Stimulated activated CD8-positive, alpha-beta memory T cell treated with anti-CD3 and anti-CD28 coated beads, Interleukin-12 subunit alpha, Interleukin-12 subunit beta, amount 100 ng/mL, for 4 hours (primary cell): ENCODE measurements around the gene SYNDIG1.

Experiments used
- DNase-seq: peaks from one replicate; pipeline ENCODE4 v3.0.0-alpha.2; 2020; ENCODE audit warnings: low read depth

Gene SYNDIG1

DNA sequence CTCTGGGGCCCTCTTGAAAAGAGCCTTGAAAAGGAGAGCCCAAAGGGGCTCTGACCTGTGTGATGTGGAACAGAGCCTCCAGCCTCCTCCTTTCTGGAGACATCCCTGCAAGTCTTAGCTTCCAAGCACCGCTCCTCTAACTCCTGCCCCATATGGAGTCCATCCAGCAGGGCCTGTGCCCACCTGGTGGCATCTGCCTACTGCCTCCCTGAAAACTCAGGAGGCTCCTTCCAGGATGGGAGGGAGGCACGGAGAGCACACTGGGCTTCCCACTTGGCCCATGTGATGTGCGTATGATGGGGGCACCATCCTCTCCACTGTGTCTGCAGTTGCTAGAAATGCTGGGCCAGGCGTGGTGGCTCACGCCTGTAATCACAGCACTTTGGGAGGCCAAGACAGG is 98.1 kb downstream of the SYNDIG1 start:
- DNase-seq: no peak

DNA sequence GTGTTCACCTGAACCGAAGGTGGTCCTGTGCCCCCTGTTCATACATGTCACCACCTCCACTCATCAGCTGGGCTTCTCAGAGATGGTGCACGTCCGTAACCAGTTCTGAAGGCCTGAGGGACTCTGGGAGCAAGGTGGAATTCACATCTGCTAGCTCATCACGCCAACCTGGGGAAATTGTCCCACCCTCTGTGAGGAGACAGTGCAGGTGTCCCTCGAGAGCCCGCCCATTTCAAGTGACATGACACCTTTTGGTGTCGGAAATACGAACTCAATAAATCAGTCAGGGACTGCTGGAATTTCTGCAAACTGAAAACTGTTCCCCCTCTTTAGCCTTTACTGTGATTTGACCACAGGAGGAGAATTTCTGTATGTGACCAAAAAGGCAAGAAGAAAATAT is 99.4 kb downstream of the SYNDIG1 start:
- DNase-seq: no peak

DNA sequence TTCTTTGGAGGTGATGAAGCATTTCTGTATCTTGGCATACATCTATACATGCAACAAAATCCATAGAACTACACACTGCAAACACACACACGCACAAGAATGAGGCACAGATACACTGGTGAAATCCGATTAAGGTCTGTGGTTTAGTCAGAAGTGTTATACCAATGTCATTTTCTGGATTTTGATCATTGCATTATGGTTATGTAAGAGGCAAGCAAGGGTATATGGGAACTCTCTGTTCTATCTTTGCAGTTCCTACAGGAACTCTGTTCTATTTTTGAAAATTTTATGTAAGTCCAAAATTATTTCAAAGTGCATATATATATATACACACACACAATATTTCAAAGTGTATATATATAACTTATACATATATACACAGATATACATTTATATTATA is 101.7 kb downstream of the SYNDIG1 start:
- DNase-seq: no peak

DNA sequence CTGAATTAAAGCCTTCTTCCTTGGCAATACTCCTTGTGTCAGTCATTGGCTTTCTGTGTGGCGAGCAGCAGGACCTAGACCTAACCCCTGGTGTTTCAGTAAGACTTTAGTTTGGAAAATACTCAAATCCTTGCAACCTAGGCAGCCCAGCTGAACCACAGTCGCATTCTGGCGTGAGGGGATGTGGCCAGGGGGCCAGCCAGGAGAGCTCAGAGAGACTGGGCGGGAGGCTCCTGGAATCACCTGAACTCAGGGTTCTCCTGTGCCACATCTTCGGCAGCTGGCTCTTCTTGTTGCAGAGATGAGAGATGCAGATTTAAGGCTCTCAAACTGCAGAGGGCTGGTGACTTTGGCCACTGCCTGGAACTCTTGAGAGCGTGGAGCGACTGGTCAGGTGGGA is 102.7 kb downstream of the SYNDIG1 start:
- DNase-seq: no peak

DNA sequence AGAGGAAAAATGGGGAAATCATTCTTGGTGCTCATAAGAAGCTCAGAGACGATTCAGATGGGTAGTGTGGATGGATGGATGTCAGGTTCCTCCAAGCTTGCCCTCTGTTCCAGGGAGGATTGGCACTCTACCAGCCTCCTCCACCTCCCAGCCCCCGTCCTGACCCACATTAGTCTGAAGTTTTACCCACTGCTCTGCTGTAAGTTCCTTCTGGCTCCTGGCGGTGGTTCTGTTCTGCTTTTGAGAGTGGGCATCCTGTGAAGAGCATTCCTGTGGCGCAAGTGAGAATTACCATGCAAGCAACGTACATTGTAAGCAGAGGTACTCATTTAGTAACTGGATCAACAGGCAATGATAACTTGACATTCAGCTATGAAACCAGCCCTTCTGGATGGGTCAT is 103.4 kb downstream of the SYNDIG1 start:
- DNase-seq: no peak

DNA sequence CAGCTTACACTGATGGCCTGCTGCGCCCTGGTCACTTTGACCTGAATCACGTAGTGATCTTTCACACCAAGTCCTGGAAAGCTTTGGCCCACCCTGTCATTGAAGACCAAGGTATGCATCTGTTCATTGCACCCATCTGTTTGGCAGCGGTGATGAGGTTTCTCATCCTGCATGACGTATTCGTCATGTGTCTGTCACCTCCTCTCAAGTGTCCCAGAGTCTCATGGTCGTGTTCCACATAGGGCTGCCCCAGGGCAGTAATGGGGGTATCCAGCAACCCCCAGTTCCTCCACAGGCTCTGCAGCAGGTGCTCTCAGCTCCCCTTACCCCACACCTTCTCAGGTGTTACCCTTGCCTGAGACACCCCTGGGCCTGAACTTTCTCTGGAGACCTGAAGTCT is 104.1 kb downstream of the SYNDIG1 start:
- DNase-seq: no peak

DNA sequence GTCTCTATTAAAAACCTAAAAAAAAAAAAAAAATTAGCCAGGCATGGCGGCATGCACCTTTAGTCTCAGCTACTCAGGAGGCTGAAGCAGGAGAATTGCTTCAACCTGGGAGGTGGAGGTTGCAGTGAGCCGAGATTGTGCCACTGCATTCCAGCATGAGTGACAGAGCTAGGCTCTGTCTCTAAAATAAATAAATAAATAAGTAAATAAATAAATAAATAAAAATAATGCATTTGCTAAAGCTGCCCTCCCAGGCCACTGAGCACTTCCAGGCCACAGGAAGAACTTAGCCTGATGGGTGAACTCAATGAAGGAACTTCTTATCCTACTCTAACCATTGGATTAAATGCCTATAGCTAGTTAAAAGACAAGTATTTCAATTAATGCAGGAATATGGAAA is 104.9 kb downstream of the SYNDIG1 start:
- DNase-seq: no peak

DNA sequence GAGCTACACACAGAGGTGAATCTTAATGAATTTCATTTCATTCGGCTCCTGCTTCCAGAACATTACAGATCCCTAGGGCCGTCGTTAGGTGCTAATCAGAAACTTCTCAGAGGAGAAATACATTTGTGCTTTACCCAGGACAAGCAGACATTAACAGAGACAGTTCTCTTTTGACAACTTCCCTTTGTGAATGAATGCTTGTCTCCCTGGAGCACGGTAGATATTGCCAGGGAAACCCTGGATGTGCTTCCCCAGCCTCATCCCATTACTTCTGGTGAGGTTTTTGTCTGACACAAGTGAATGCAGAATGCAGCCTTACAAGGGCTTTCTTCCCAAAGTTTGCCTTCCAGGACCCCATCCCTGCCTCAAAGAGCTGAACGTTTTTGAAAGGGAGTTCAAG is 105.4 kb downstream of the SYNDIG1 start:
- no peak for DNase-seq

DNA sequence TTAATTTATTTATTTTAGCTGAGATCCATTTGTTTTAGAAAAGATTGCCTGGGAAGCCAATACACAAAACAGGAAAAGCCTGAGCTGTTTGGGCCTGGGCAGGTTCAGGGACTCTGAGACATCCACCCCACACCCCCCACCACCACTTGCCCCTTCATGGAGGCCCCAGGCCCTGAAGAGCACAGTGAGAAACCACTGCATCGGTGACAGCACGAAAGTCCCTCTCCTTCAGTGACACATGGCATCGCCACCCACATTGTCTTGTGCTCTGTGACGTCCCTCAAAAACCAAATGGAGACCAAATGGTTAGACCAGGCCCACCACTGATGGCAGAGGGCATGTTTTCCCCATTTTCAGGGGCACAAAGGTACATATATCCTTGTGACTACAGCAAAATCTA is 106.4 kb downstream of the SYNDIG1 start:
- DNase-seq: no peak

DNA sequence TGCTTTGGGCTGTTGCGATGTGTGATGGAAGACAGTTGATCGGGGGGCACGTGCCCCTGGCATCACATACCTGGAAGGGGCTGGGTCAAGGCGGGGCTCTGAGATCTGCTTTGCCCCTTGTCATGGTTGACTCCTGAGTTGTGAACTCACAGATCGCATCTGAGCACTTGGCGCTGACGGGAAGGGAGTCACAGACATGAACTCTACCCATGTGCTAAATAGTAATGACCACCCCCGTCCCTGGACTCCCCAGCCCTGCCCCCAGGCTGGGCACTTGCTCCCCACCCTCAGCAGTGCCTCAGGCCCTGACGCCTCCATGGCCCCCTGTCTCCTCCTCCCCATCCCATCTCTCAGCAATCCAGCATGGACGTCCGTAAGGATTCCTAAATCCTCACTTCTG is 107.0 kb downstream of the SYNDIG1 start:
- DNase-seq: no peak

DNA sequence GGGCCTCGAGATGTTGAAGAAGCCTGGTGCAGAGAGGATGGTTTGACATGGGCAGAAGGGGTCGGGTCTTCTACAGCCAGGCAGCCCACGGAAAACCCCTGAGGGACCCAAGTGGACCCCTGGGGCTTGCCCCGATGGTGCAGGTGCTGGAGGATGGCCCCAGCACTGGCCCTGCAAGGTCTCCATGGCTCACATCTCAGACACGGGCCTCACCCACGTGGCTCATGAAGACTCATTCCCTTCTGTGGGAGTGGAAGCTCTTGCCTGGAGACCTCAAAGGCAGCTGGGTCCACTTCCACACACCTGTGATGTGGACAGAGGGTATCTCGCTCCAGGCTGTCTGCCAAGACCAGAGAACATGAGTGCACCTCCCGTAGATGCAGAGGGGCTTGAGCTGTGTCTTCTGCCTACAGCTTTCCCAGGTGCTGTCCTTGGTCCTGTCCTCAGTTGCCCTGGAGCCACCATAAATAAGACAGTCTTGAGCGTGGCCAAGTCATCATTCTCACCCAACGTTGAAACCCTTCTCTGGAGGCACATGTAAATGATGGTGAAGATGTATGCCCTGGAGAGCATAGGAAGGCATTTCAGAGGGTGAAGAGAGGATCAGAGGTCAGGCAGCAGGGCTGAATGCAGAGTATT is 108.0 kb downstream of the SYNDIG1 start:
- DNase-seq: no peak

DNA sequence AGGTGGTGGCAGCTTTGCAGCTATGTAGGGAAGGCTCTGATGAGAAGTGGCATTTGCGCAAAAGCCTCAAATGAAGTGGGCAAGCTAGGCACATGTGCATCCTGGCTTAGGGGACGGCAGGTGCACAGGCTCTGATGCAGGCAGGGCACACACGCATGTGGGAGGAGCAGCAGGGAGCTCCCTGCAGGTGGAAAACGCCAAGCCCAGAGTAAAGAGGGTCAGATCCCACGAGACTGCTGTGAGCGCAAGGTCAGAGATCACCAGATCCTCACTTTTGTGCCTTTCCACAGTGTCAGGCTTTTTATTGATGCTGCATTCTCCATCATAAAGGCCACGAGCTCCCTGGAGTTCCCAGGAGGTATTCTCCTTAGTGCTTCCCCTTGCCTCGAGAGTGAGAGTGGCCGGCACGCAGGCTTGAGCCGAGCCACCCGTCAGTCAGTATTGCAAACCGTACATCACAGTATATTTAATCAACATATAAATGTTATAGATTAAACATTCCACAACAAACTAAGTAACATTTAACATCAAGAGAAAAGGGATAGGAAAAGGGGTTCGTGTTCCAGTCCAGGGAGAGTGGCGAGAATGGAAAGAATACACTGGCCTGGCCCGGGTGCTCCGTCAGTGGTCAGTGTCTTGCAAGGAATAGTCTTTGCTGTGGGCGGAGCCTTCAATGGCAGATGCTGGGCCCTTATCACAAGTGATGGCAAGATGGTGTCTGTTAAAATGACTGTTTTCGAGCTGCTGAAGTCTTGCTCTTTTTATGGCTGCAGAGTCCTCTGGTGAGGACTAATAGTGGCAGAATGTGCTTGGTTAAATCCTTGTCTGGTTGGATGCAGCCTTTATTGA is 109.4 kb downstream of the SYNDIG1 start:
- DNase-seq: no peak

DNA sequence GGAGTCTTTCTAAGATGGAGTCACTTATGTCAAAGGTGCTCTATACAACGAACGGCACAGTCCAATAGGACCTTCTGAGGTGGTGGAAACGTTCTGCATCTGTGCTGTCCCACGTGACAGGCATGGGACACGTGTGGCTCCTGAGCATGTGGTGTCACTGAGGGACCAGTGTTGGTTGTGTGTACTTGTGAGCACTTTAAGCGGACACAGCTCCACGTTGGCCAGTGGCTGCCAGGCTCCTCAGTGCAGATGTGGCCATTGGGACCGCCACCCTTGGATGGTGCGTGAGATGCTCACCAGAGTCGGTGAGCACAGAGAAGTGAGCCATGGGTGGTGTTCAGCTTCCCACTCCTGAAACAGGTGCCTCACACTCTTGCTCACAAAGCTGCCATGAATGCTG is 110.0 kb downstream of the SYNDIG1 start:
- DNase-seq: no peak

DNA sequence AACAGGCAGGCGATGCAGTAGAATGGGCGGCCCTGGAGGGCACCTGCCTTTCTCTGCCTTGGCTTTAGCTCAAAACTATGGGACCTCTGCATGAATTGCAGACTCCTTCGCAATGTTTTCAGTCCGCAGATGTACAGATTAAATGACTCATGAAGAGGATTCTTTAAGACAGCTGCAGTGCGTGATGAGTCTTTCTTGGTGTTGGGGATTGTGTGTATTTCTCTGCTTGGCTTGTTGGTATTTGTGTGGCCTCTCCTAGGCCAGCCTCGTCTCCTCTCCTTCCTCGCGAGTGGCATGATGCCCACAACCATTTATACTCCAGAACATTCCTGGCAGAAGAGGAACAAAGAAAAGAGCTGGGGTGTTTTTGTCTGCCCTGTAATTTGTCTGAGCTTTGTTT is 110.6 kb downstream of the SYNDIG1 start:
- no peak for DNase-seq

DNA sequence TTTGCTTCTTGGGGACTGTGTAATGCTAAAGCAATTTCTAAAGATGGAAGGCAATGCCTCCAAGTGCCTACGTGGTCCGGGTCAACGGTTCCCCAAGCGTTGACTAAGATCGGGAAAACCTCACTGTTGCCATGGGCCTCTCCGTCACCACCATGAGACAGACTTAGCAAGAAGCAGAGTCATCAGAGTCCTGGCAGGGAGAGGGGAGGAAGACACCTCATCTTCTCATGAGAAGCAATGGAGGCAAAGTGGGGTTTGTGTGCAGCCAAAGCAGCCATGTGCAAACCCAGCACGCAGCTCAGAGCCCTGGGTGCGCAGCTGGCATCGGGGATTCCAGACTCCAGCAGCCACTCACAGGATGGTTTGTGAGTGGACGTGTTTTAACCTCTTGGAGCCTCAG is 111.4 kb downstream of the SYNDIG1 start:
- no peak for DNase-seq

DNA sequence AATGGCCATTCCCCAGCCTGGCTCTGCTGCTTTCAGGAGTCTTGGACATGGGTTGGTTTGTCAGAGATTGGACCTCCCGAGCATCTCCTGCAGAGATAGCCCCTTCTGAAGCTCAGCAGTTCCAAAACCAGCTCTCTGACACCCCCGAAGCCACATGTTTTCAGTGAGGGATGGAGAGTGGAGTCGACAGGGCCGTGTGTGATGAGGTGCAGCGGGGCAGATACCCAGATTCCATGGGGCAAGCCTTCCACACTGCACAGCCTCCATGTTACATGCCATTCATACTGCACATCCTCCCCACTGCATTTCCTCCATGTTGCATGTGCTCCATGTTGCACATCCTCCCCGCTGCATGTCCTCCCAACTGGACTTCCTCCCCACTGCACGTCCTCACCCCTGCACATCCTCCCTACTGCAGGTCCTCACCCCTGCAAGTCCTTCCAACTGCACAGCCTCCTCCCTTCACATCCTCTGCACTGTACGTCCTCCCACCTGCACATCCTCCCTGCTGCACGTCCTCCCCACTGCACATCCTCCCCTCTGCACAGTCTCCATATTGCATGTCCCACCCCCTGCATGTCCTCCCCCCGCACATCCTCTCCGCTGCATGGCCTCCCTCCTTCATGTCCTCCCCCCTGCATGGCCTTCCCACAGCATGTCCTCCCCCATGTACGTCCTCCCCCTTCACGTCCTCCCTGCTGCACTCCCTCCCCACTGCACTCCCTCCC is 112.2 kb downstream of the SYNDIG1 start:
- DNase-seq: no peak

DNA sequence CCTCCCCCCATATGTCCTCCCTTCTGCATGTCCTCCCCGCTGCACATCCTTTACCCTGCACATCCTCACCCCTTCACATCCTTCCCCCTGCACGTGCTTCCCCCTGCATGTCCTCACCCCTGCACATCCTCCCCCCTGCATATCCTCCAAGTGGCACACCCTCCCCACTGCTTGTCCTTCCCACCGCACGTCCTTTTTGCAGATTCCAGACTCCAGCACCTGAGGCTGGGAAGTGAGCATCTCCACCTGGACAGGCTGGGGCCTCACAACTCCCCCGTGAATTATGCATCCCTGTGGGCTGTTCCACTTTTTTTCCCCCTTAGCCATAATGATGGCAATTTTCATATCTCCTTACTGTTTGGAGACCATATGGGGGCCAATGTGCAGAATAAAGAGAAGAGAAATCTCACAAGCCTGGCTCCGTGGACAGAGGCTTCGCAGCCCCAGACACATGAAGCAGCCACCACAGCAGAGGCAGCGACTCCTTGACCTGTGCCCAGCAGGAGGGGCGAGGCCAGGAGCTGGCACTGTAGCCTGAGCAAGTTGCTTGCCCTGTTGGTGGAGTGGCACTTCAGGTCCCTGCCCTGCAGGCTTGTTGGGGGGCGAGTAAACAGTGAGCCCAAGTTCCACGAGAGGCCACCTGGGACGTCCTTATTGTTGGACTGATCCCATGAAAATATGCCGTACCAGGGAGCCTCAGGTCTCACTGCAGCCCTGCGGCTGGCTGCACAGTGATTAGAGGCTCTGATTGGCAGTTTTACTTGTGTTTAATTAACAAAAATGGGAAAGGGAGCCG is 113.1 kb downstream of the SYNDIG1 start:
- DNase-seq: no peak

DNA sequence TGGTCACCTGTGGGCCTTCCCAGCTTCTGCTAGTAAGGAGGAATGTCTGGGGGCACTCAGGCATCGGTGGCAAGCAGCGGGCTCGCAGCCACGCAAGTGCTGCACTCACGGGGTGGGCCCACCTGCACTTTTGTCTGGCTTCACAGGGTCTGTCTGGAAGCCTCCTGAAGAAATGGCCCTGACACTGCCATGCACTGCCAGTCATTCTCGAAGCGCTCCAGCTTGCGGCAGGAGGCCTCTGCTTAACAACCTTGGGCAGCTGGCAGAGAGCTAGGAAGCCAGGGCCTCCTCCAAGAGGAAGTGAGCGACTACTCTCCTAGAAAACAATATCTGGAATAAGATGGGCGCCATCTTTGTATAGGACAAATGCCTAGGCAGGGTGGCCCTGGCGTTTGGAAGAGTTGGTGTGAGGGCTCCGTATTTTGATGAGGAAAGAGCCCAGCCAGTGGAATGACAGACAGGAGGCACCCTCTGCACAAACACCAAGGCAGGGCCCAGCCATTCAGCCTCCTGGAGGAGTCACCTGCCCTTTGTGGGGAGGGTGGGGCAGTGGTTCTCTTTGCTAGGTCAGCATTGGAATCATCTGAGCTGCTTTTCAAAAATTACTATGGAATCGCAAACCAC is 113.9 kb downstream of the SYNDIG1 start:
- DNase-seq: no peak

DNA sequence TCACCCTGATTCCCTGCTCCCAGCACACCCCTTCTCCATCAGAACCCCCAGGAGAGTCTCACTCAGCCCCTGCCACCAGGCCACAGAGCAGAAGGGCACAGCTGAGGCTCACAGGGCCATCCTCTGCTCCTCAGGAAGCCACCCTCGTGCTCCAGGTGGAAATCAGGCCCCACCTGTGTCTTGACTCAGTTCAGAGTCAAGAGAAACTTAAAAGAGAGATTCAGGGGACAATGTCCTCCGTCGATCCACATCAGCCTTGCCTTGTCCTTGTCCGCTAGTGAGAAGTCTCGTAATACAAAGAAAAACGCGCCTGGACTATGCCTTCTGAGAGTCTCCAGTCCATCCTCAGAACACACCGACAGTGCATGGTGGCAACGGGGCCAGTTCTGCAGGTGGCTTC is 114.6 kb downstream of the SYNDIG1 start:
- no peak for DNase-seq

DNA sequence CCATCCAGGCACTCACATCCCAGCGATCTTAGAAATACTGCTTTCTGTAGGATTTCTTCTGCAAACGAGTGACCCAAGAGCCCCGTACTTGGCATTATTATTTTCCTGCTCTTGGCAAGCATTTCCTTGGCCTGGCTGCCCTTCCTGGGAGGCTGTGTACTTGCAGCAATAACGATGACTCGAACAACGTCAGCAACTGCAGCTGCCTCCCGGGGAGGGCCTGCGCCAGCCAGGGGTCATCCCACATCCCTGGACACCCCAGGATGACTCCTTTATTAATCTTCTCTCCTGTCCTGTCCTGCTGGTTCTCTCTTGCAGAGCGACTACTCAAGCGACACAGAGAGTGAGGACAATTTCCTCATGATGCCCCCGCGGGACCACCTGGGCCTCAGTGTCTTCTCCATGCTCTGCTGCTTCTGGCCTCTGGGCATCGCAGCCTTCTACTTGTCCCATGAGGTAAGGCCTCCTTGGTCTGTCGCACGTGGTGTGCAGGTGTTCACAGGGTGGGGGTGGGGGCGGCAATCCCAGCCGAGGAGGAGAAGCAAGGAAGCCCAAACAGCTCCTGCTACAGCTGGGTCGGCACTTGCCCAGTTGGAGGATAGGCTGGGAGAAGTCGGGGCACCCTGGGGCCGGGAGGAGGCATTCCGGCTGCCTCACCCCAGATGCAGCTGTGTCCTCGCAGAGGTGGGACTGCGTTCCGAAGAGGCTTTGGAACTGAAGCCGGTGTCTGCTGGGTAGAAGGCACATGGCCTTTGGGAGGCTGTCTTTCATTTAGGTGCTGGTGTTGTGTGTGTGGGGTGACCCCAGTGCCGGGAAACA is 115.3 kb downstream of the SYNDIG1 start:
- no peak for DNase-seq
